ENCODE results near the gene S100P. TPM values are rescaled to one million over a fixed set of nuclear protein-coding genes. Genes with fewer than 3 reads are reported as not detected.

The S100P gene
- total RNA-seq, 4 donors from 2014 or later = 15.8 to 65.8 (median 51.8) TPM

GRCh38 chr4:6739920-6740319 lies 46.2 kb downstream of the S100P start:
- Histone ChIP-seq H3K4me1 (no peaks in the 10 kb centered on the region), H3K27me3 (peaks cover 0 to 4% (median 0%) of the 10 kb centered on the region in 4 donors), H3K4me3 (no peak overlapping the region), H3K9me3 (no peaks in the 10 kb centered on the region), H3K27ac (no peak overlapping the region), H3K36me3 (no peaks in the 10 kb centered on the region)
- 78 to 91% methylated on average over 4 of the region's 4 CpGs for WGBS, 2 donors
- intact Hi-C loops (cut with DNase I) = no loop called here
- DNase-seq = no peak
- no peak for TF ChIP-seq POLR2A (IDR thresholded peaks at IDR 0.05)

- WGBS, 2 donors = 79 to 96% methylated on average over 8 of the region's 8 CpGs
- no peak for DNase-seq
- Histone ChIP-seq H3K27ac (no peak overlapping the region), H3K4me1 (no peaks in the 10 kb centered on the region), H3K27me3 (peaks cover 0 to 4% (median 0%) of the 10 kb centered on the region in 4 donors), H3K4me3 (no peak overlapping the region), H3K9me3 (no peaks in the 10 kb centered on the region), H3K36me3 (no peaks in the 10 kb centered on the region)
- intact Hi-C loops (cut with DNase I) = no loop called here
- TF ChIP-seq POLR2A (IDR thresholded peaks at IDR 0.05) (no peak), CTCF (IDR thresholded peaks at IDR 0.05) (no peak)
Observed at GRCh38 chr4:6740347-6740746, 46.7 kb downstream of the S100P start.

- TF ChIP-seq POLR2A (IDR thresholded peaks at IDR 0.05) (no peak), CTCF (IDR thresholded peaks at IDR 0.05) (no peak)
- intact Hi-C loops (cut with DNase I) = no loop called here
- H3K36me3 ChIP-seq = no peaks in the 10 kb centered on the region
- no peaks in the 10 kb centered on the region for H3K9me3 ChIP-seq
- no peak overlapping the region for H3K4me3 ChIP-seq
- peaks cover 0 to 4% (median 0%) of the 10 kb centered on the region in 4 donors for H3K27me3 ChIP-seq
- DNase-seq = no peak
- no peak overlapping the region for H3K27ac ChIP-seq
- peaks cover 6 to 13% (median 10%) of the 10 kb centered on the region in 3 donors for H3K4me1 ChIP-seq
- WGBS, 2 donors = 52 to 58% methylated on average over 2 of the region's 2 CpGs
Observed at GRCh38 chr4:6742507-6742906, 48.8 kb downstream of the S100P start.

GRCh38 chr4:6742989-6743388 lies 49.3 kb downstream of the S100P start:
- WGBS, 2 donors = 57 to 77% methylated on average over 2 to 7 of the region's 11 CpGs

More at GRCh38 chr4:6742989-6743388, 49.3 kb downstream of the S100P start:
- intact Hi-C loops (cut with DNase I) = no loop called here
- H3K36me3 ChIP-seq = no peaks in the 10 kb centered on the region
- no peaks in the 10 kb centered on the region for H3K9me3 ChIP-seq
- no peak overlapping the region for H3K27ac ChIP-seq
- TF ChIP-seq CTCF (IDR thresholded peaks at IDR 0.05) = no peak
- no peak for TF ChIP-seq POLR2A (IDR thresholded peaks at IDR 0.05)
- H3K27me3 ChIP-seq = peaks cover 0 to 4% (median 0%) of the 10 kb centered on the region in 4 donors
- no peak overlapping the region for H3K4me3 ChIP-seq
- peaks cover 11 to 18% (median 14%) of the 10 kb centered on the region in 3 donors for H3K4me1 ChIP-seq
- no peak for DNase-seq

Other genes with a start within 250 kb of the S100P start
- gene PPP2R2C, start 221.3 kb upstream of the S100P start, total RNA-seq = 10 to 100 TPM; 26.9 to 76.3 (median 53.7) TPM
- 10 to 100 TPM in 3 of 4 donors, 1 to 10 TPM in 1; 9.0 to 23.3 (median 14.3) TPM for gene MAN2B2, start 118.7 kb upstream of the S100P start, total RNA-seq
- gene MRFAP1, start 53.2 kb upstream of the S100P start, total RNA-seq = 100 to 1,000 TPM; 147 to 234 (median 186) TPM
- gene MRFAP1L1, start 16.0 kb downstream of the S100P start, total RNA-seq = 10 to 100 TPM; 29.5 to 63.5 (median 48.2) TPM
- 10 to 100 TPM; 12.4 to 19.6 (median 14.3) TPM for gene BLOC1S4, start 22.3 kb downstream of the S100P start, total RNA-seq
- gene KIAA0232, start 88.8 kb downstream of the S100P start, total RNA-seq = 10 to 100 TPM; 19.4 to 46.8 (median 35.0) TPM
- 10 to 100 TPM; 28.2 to 50.4 (median 42.1) TPM for gene TBC1D14, start 215.9 kb downstream of the S100P start, total RNA-seq